NCI-H1436 (cell line): ENCODE results near the gene ARMC7.
"Not testable (repeated sequence)": the region's sequence is repeated elsewhere in the genome, so short reads cannot be mapped to it uniquely, and the experiment has no call there.

Source experiments
- DNase-seq: peaks from one replicate; lab custom pipeline; 2025; lab: John Stamatoyannopoulos, UW

The ARMC7 gene

GRCh38 chr17:75130059-75130631 is 20.4 kb downstream of the ARMC7 start:
- DNase-seq = no peak

GRCh38 chr17:75130632-75131277 is 21.0 kb downstream of the ARMC7 start:
- DNase-seq = peak; percentile 65

GRCh38 chr17:75131278-75132017 is 21.7 kb downstream of the ARMC7 start, which contains the start of gene NT5C:
Gene NT5C (minus strand): TSS chr17:75131742. CDS start chr17:75131707, 35 bp downstream.
- peak; percentile 75 for DNase-seq

- peak; percentile 28 for DNase-seq
Observed at GRCh38 chr17:75132018-75133000, 22.5 kb downstream of the ARMC7 start.

- DNase-seq = no peak
Observed at GRCh38 chr17:75133001-75133400, 23.2 kb downstream of the ARMC7 start.

GRCh38 chr17:75133607-75134347 is 24.0 kb downstream of the ARMC7 start:
- not testable (repeated sequence) for DNase-seq

- DNase-seq = no peak
Observed at GRCh38 chr17:75135452-75135851, 25.7 kb downstream of the ARMC7 start.

- DNase-seq = no peak
Observed at GRCh38 chr17:75135946-75136345, 26.2 kb downstream of the ARMC7 start.

- DNase-seq = not testable (repeated sequence)
Observed at GRCh38 chr17:75137762-75138161, 28.0 kb downstream of the ARMC7 start.

- no peak for DNase-seq
Observed at GRCh38 chr17:75138519-75138918, 28.8 kb downstream of the ARMC7 start.

GRCh38 chr17:75142236-75142971 is 32.6 kb downstream of the ARMC7 start:
- DNase-seq = no peak

GRCh38 chr17:75144816-75145512 is 35.2 kb downstream of the ARMC7 start:
- DNase-seq = no peak

GRCh38 chr17:75146592-75146991 is 36.8 kb downstream of the ARMC7 start:
- no peak for DNase-seq

GRCh38 chr17:75147878-75148546 is 38.2 kb downstream of the ARMC7 start:
- DNase-seq = no peak

GRCh38 chr17:75151930-75152329 is 42.2 kb downstream of the ARMC7 start:
- peak; percentile 4 for DNase-seq

- no peak for DNase-seq
Observed at GRCh38 chr17:75152523-75152921, 42.8 kb downstream of the ARMC7 start.

GRCh38 chr17:75152922-75153779 is 43.4 kb downstream of the ARMC7 start:
- peak; percentile 54 for DNase-seq

GRCh38 chr17:75153780-75154194 is 44.0 kb downstream of the ARMC7 start:
- peak; percentile 45 for DNase-seq
